Caco-2 (cell line): ENCODE data around the gene SORCS2. TPM values are rescaled to one million over a fixed set of nuclear protein-coding genes. Genes with fewer than 3 reads are reported as not detected.

Experiments
- BruUV-seq: library from RNA; stranded (reverse); fragments of 400-500 nt; replicated peaks from 2 replicates; lab custom pipeline; 2021; lab: Mats Ljungman, UMichigan
- CTCF ChIA-PET: fragments of 300-600 bp; sonication (Branson Sonifier 250); formaldehyde crosslinking; loops from one replicate; lab custom pipeline; 2022; ENCODE audit warnings: antibody characterized with exemption; lab: Charles Lee
- POLR2A ChIA-PET: fragments of 300-600 bp; sonication (Branson Sonifier 250); formaldehyde crosslinking; loops from one replicate; lab custom pipeline; 2022; ENCODE audit warnings: antibody characterized with exemption; lab: Charles Lee
- DNase-seq, 2 experiments: peaks; one replicate each; pipeline versions ENCODE4 v3.0.0 to v3.0.0-alpha.2; 2020 to 2022
- H3K27me3 ChIP-seq: replicated peaks from 2 replicates; pipeline ENCODE4 v1.6.0; 2011; ENCODE audit warnings: low read length; ENCODE audit not compliant: control insufficient read depth, insufficient read depth
- H3K36me3 ChIP-seq: 2 replicates; pipeline ENCODE4 v1.5.1; 2011; ENCODE audit warnings: low read length; ENCODE audit not compliant: control insufficient read depth, insufficient read depth
- H3K4me1 ChIP-seq: fragments of 250-450 bp; sonication (Bioruptor Pico); 2 replicates; pipeline ENCODE4 v1.5.1; 2020; ENCODE audit warnings: mild to moderate bottlenecking
- H3K4me3 ChIP-seq: 2 replicates; pipeline ENCODE4 v1.5.1; 2011; ENCODE audit warnings: low read depth, mild to moderate bottlenecking, control low read depth, low read length
- H3K9me3 ChIP-seq: fragments of 250-450 bp; sonication (Bioruptor Pico); 2 replicates; pipeline ENCODE4 v1.5.1; 2020; ENCODE audit warnings: mild to moderate bottlenecking, moderate library complexity
- H3K27ac Mint-ChIP-seq: one replicate; pipeline ENCODE4 v1.8.0; 2022; ENCODE audit warnings: mixed read lengths; ENCODE audit not compliant: unreplicated experiment
- H3K27me3 Mint-ChIP-seq: one replicate; pipeline ENCODE4 v1.8.0; 2022; ENCODE audit warnings: mixed read lengths; ENCODE audit not compliant: insufficient read depth, unreplicated experiment
- H3K36me3 Mint-ChIP-seq: one replicate; pipeline ENCODE4 v1.8.0; 2022; ENCODE audit warnings: mild to moderate bottlenecking, mixed read lengths; ENCODE audit not compliant: insufficient read depth, unreplicated experiment
- H3K4me1 Mint-ChIP-seq: one replicate; pipeline ENCODE4 v1.8.0; 2022; ENCODE audit warnings: low read depth, mixed read lengths; ENCODE audit not compliant: unreplicated experiment
- H3K4me3 Mint-ChIP-seq: one replicate; pipeline ENCODE4 v1.8.0; 2022; ENCODE audit warnings: mild to moderate bottlenecking, moderate library complexity, mixed read lengths; ENCODE audit not compliant: unreplicated experiment
- H3K9me3 Mint-ChIP-seq: one replicate; pipeline ENCODE4 v1.8.0; 2022; ENCODE audit warnings: mixed read lengths; ENCODE audit not compliant: unreplicated experiment
- intact Hi-C: fragments of 100-400 bp; cut with micrococcal nuclease; formaldehyde crosslinking; loops from one replicate; pipeline ENCODE4 v1.10.0; 2022; ENCODE audit not compliant: unreplicated experiment
- total RNA-seq: library from RNA; stranded (reverse); gene quantifications from 2 replicates; pipeline ENCODE4 v1.2.3, GENCODE V29; 2022
- TF ChIP-seq, protein P1 (sequence below), 2 experiments: fragments of 200-600 bp in 1 of 2; IDR thresholded peaks; 1 replicate in 1 of 2; 2 replicates in 1 of 2; pipeline versions ENCODE4 v1.5.1 to v1.8.0; 2011 to 2022; ENCODE audit warnings: antibody characterized with exemption in 1 of 2, control low read depth in 1 of 2, inconsistent platforms in 1 of 2, low read depth in 1 of 2, low read length in 1 of 2, mild to moderate bottlenecking in 1 of 2, moderate library complexity in 1 of 2; ENCODE audit not compliant: insufficient read depth in 1 of 2, severe bottlenecking in 1 of 2, unreplicated experiment in 1 of 2

Gene SORCS2
- total RNA-seq, 1 experiment from 2014 or later, result 1.6 TPM

DNA sequence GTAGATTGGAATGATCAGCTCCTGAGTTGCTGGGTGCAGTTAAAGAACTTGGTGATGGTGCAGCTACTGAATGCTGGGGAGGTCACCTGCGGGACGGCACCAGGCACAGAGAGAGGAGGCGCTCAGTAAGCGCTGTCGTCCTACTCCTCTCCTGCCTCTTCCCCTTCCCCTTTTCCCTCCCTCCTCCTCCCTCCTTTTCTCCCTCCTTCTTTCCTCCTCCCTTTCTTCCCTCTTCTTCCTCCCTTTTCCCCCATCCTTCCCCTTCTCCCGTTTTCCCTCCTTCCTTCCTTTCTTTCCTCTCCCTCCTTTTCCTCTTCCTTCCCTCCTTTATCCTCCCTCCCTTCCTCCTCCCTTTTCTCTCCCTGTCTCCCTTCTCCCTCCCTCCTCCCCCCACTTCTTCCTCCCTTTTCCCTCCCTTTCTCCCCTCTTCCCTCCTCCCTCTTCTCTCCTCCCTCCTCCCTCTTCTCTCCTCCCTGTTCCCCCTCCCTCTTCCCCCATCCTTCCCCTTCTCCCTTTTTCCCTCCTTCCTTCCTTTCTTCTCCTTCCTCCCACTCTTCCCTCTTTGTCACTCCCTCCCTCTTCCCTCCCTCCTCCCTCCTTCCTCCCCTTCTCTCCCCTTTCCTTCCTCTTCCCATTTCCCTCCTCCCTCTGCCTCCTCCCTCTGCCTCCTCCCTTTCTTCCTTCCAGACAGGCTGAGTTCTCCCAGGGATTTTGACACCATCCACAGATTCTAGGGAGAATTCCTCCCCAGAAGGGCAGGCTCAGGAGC, 330.3 kb downstream of the SORCS2 start:
- no peaks in the 10 kb centered on the region for H3K9me3 ChIP-seq
- no peak overlapping the region for H3K4me3 Mint-ChIP-seq
- H3K4me1 Mint-ChIP-seq, result no peaks in the 10 kb centered on the region
- no TSS peak for BruUV-seq
- no peaks in the 10 kb centered on the region; the same call in 1 of the 2 replicates for H3K27me3 ChIP-seq
- no peaks in the 10 kb centered on the region for H3K4me1 ChIP-seq
- TF ChIP-seq, protein P1, sequence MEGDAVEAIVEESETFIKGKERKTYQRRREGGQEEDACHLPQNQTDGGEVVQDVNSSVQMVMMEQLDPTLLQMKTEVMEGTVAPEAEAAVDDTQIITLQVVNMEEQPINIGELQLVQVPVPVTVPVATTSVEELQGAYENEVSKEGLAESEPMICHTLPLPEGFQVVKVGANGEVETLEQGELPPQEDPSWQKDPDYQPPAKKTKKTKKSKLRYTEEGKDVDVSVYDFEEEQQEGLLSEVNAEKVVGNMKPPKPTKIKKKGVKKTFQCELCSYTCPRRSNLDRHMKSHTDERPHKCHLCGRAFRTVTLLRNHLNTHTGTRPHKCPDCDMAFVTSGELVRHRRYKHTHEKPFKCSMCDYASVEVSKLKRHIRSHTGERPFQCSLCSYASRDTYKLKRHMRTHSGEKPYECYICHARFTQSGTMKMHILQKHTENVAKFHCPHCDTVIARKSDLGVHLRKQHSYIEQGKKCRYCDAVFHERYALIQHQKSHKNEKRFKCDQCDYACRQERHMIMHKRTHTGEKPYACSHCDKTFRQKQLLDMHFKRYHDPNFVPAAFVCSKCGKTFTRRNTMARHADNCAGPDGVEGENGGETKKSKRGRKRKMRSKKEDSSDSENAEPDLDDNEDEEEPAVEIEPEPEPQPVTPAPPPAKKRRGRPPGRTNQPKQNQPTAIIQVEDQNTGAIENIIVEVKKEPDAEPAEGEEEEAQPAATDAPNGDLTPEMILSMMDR (IDR thresholded peaks at IDR 0.05; ENCODE audit: insufficient read depth in 1 of 2, low read depth in 1 of 2, low read length in 1 of 2, severe bottlenecking in 1 of 2, unreplicated experiment in 1 of 2), result no peak
- no peak overlapping the region for H3K27ac Mint-ChIP-seq
- H3K36me3 Mint-ChIP-seq, result no peaks in the 10 kb centered on the region
- no peaks in the 10 kb centered on the region for H3K9me3 Mint-ChIP-seq
- intact Hi-C loops, result no loop called here
- no peaks in the 10 kb centered on the region for H3K36me3 ChIP-seq
- CTCF ChIA-PET, result no interaction called here
- H3K4me3 ChIP-seq, result no peak overlapping the region
- no peak for DNase-seq
- no peaks in the 10 kb centered on the region for H3K27me3 Mint-ChIP-seq
- POLR2A ChIA-PET, result no interaction called here

DNA sequence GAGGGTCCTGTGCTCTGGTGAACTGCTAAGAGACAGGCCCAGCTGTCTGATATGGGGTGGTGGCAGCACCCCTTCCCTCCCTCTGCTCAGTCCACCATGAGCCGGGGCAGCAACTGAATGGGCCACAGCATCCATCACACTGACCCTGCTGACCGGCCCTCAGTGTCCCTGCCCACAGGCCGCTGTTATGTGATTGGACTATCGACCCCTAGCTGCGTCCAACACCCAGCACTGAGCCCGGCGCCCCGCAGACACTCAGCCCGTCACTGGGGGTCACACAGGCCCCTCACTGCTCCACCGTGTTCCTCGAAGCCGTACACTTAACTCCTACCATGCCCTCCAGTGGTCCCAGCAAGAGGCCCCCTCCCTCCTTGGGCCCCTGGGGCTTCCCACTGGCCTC, 331.2 kb downstream of the SORCS2 start:
- Mint-ChIP-seq H3K9me3 (no peaks in the 10 kb centered on the region), H3K27me3 (no peaks in the 10 kb centered on the region), H3K27ac (no peak overlapping the region), H3K4me3 (no peak overlapping the region), H3K4me1 (no peaks in the 10 kb centered on the region), H3K36me3 (no peaks in the 10 kb centered on the region)
- H3K4me1 ChIP-seq, result no peaks in the 10 kb centered on the region
- BruUV-seq, result no TSS peak
- DNase-seq, result no peak
- no peaks in the 10 kb centered on the region for H3K36me3 ChIP-seq
- no peaks in the 10 kb centered on the region for H3K9me3 ChIP-seq
- no peak overlapping the region for H3K4me3 ChIP-seq
- ChIA-PET POLR2A (no interaction called here), CTCF (no interaction called here)
- intact Hi-C loops, result no loop called here
- no peaks in the 10 kb centered on the region; the same call in 1 of the 2 replicates for H3K27me3 ChIP-seq
- TF ChIP-seq, protein P1 (IDR thresholded peaks at IDR 0.05; ENCODE audit: insufficient read depth in 1 of 2, low read depth in 1 of 2, low read length in 1 of 2, severe bottlenecking in 1 of 2, unreplicated experiment in 1 of 2), result no peak

DNA sequence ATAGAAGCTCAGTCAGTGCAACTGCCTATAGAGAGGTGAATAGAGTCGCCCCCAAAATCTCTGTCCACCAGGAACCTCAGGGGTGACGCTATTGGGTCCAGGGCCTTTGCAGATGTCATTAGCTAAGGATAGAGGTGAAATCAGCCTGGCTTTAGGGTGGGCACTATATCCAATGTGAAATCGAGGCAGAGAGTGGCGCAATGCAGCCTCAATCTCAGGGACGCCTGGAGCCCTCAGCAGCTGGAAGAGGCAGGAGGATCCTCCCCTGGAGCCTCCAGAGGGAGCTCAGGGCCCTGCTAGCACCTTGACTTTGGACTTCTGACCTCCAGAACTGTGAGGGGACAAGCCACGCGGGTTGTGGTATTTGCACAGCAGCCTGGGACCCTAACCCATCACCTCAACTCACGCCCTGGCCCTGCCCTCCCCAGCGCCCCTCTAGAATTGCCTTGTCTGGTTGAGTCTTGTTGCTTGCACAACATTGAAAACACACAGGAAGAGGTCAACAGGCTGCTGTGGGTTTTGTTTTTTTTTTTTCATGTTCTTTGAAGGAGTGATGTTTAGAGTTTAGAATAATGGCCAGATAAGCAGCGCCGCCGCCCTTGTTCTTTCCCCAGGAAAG, 331.8 kb downstream of the SORCS2 start:
- Mint-ChIP-seq H3K4me1 (no peaks in the 10 kb centered on the region), H3K36me3 (no peaks in the 10 kb centered on the region), H3K27me3 (no peaks in the 10 kb centered on the region), H3K4me3 (no peak overlapping the region), H3K27ac (no peak overlapping the region), H3K9me3 (no peaks in the 10 kb centered on the region)
- H3K36me3 ChIP-seq, result no peaks in the 10 kb centered on the region
- POLR2A ChIA-PET, result no interaction called here
- no peak for DNase-seq
- no peaks in the 10 kb centered on the region; the same call in 1 of the 2 replicates for H3K27me3 ChIP-seq
- CTCF ChIA-PET, result no interaction called here
- H3K4me1 ChIP-seq, result no peaks in the 10 kb centered on the region
- intact Hi-C loops, result no loop called here
- no peaks in the 10 kb centered on the region for H3K9me3 ChIP-seq
- H3K4me3 ChIP-seq, result no peak overlapping the region
- no TSS peak for BruUV-seq
- TF ChIP-seq, protein P1 (IDR thresholded peaks at IDR 0.05; ENCODE audit: insufficient read depth in 1 of 2, low read depth in 1 of 2, low read length in 1 of 2, severe bottlenecking in 1 of 2, unreplicated experiment in 1 of 2), result peak in 1 of 2 experiments; percentile 6
